Measurements from ENCODE around the gene PABPN1L. TPM values are rescaled to one million over a fixed set of nuclear protein-coding genes. Genes with fewer than 3 reads are reported as not detected.

Gene PABPN1L
- total and polyA plus RNA-seq, 9 of the 15 experiments (the other 6 are each of a cell fraction or from before 2014, with no cell fraction given), result 0.11 to 0.32 TPM; not detected in 7

DNA sequence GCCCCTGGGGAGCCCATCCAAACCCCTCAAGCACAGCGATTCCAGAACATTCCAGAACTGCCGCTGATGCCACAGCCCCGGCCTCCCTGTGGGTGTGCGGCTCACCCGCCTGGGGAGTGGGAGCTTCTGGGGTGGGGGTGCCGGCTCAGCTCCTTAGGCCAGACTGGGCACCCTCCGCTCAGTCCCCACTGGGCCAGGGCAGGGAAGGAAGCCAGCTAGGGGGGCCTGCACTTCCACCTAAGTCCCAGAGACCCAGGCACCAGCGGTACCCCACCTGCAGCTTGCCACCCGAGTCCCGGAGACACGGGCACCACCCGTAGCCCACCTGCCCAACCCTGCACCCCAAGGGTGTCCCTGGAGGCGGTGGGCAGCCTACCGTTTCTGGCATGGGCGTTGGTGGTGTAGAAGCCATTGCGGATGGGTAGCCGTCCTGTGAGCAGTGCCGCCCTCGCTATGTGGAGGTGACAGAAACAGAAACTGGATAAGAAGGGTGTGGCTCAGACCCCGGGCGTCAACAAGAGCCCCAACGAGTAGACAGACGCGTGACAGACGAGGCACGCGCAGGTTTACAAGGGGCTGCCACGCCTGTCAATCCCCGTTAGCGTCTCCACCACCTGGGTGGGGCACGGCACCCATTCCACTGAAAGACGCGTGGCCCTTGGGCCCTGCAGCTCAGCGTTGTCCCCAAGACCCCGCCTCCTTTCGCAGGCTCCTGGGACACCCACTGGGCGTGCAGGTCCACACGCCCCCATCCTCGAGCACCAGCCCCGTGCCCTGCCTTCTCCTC is 24.7 kb downstream of the PABPN1L start:
- in situ Hi-C loops (cut with MboI) (no loop called here), intact Hi-C loops (cut with micrococcal nuclease) (no loop called here)
- no peaks in the 10 kb centered on the region for H3K27me3 ChIP-seq (ENCODE audit: control insufficient read depth in 2 of 2, insufficient read depth in 2 of 2, low read length in 2 of 2)
- no peaks in the 10 kb centered on the region; the same call in 2 of the 3 replicates for H3K36me3 ChIP-seq (ENCODE audit: control insufficient read depth, insufficient read depth, low read length)
- ATAC-seq, result no peak
- H3K9me3 ChIP-seq (replicated peaks; ENCODE audit: control insufficient read depth, insufficient read depth, low read depth, low read length), result no peaks in the 10 kb centered on the region
- BruUV-seq (replicated peaks), result no TSS peak
- FAIRE-seq, result no peak
- ChIA-PET CTCF (ENCODE audit: low intra/inter-chr PET ratio) (no interaction called here), POLR2A (no interaction called here)
- peak in 1 of 2 experiments; percentile 25 for TF ChIP-seq E2F6 (IDR thresholded peaks at IDR 0.05; ENCODE audit: borderline replicate concordance in 1 of 2, extremely low read depth in 1 of 2, insufficient read depth in 1 of 2, insufficient read length in 1 of 2, low read depth in 1 of 2, low read length in 1 of 2, poor library complexity in 1 of 2, severe bottlenecking in 1 of 2)
- TF ChIP-seq ZNF124 (CRISPR knock-in tag; IDR thresholded peaks at IDR 0.05), result no peak
- TF ChIP-seq, protein P1, sequence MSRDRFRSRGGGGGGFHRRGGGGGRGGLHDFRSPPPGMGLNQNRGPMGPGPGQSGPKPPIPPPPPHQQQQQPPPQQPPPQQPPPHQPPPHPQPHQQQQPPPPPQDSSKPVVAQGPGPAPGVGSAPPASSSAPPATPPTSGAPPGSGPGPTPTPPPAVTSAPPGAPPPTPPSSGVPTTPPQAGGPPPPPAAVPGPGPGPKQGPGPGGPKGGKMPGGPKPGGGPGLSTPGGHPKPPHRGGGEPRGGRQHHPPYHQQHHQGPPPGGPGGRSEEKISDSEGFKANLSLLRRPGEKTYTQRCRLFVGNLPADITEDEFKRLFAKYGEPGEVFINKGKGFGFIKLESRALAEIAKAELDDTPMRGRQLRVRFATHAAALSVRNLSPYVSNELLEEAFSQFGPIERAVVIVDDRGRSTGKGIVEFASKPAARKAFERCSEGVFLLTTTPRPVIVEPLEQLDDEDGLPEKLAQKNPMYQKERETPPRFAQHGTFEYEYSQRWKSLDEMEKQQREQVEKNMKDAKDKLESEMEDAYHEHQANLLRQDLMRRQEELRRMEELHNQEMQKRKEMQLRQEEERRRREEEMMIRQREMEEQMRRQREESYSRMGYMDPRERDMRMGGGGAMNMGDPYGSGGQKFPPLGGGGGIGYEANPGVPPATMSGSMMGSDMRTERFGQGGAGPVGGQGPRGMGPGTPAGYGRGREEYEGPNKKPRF (IDR thresholded peaks at IDR 0.05; ENCODE audit: low read depth, low read length), result no peak
- TF ChIP-seq ZNF232 (CRISPR knock-in tag; IDR thresholded peaks at IDR 0.05), result no peak
- TF ChIP-seq CCNT2 (IDR thresholded peaks at IDR 0.05; ENCODE audit: borderline replicate concordance, extremely low read depth, insufficient read length, low read depth, low read length), result no peak
- TF ChIP-seq JUNB (CRISPR knock-in tag; conservative IDR thresholded peaks at IDR 0.05), result no peak
- TF ChIP-seq ADNP (tag; IDR thresholded peaks at IDR 0.05), result no peak
- 0 out of 4 replicates have a peak overlapping the region, but pooled peaks of 1 of the 2 experiments have one; percentile 41 for H3K9ac ChIP-seq (ENCODE audit: insufficient read depth in 1 of 2, low read depth in 2 of 2, low read length in 2 of 2)
- H3K4me3 ChIP-seq, result no peak overlapping the region
- no peak overlapping the region for H3K4me2 ChIP-seq (ENCODE audit: insufficient read depth, low read length)
- no peak overlapping the region for H2AFZ ChIP-seq (ENCODE audit: low read depth, low read length)
- no peaks in the 10 kb centered on the region for H3K79me2 ChIP-seq (ENCODE audit: control insufficient read depth, insufficient read depth, low read length)
- no peaks in the 10 kb centered on the region for H4K20me1 ChIP-seq (replicated peaks; ENCODE audit: control insufficient read depth, insufficient read depth, low read length)
- no peak overlapping the region for H3K27ac ChIP-seq (ENCODE audit: extremely low read depth, low read depth, low read length)
- peaks cover 0 to 53% of the 10 kb centered on the region in 2 experiments; a peak in 2 of 5 replicates for H3K4me1 ChIP-seq (replicated peaks in 1 of 2; ENCODE audit: control insufficient read depth in 2 of 2, insufficient read depth in 2 of 2, low read length in 2 of 2)
- WGBS (ENCODE audit: insufficient coverage, low coverage, missing lambda C conversion rate), result 54% methylated on average over 37 of the region's 40 CpGs
- DNase-seq (ENCODE audit: extremely low read depth in 1 of 4, low spot score in 3 of 4), result peak in 1 of 4 experiments; percentile 26
- H3K9me1 ChIP-seq (ENCODE audit: control insufficient read depth, insufficient read depth, low read length), result no peaks in the 10 kb centered on the region

All from K562 (cell line).